Ramos (cell line): ENCODE data around the gene TAF10.

Experiments
- in situ Hi-C: fragments of 300-500 bp; cut with MboI; formaldehyde crosslinking; loops from one replicate; pipeline ENCODE4 v1.14.3; 2022; ENCODE audit warnings: low sequenced_read_pairs; ENCODE audit not compliant: unreplicated experiment

The TAF10 gene

DNA sequence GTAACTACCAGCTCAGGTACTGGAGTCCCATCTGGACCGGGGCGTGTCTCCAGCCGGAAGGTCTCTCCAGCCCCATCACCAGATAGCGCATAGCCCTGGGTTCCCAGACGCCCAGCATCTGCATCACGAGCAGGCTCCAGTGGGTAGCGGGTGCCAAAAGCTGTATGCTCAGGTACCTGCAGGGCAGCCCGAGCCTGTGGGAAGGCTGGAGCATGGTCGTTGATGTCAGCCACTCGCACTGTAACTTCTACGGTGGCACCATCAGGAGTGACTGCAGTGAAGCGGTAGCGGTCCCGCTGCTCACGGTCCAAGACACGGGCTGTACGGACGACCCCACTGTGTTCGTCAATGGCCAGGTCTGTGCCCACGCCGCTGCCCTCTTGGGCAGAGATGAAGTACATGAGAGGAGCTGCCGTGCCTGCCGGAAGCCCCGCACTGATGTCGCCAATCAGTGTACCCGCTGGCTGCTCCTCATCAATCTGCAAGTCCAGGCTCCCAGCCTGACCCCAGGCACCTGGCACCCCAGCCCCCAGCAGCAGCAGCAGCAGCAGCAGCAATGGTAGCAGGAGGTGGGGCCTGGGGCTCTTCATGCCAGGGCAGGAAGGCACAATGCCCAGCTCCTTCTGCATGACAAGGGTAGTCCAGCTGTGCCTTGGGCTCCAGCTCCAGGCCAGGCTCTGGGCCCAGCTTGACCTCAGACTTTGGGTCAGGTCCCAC lies 29.1 kb upstream of the TAF10 start:
- in situ Hi-C loops: no loop called here

GRCh38 chr11:6640036-6640984 lies 28.3 kb upstream of the TAF10 start:
- in situ Hi-C loops: no loop called here

DNA sequence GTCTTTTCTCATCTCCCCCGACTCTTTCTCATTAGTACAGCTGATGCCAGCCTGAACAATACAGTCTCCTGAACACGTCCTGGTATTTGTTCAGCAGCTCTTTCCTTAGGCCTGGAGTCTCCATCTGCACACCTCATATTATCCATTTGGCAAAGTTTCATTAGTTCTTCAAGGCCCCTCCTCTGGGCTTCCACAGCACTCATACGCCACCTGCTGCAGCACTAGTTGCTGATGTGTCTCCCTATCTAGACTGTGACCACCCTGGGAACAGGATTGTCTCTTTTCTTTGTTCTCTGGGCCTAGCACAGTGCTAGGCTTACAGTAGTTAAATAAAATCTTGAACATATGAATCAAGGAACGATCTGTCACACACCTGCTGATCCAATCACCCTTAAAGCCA lies 26.4 kb upstream of the TAF10 start:
- in situ Hi-C loops: no loop called here

GRCh38 chr11:6637871-6638270 lies 25.9 kb upstream of the TAF10 start:
- in situ Hi-C loops: no loop called here

DNA sequence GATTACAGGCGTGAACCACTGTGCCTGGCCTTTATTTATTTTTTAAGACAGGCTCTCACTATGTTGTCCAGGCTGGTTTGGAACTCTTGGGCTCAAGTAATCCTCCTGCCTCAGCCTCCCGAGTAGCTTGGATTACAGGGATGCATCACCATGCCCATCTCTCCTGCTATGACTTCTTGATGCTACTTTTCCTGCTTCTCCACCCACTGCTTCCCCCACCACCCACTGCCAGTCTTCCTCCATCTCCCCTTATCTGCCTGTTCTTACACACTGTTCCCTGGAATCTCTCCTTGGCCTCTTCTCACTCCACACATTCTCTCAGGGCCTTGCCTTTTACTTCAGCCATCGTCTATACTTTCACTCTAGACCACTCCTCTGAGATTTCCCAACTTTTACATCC lies 24.5 kb upstream of the TAF10 start:
- in situ Hi-C loops: no loop called here

DNA sequence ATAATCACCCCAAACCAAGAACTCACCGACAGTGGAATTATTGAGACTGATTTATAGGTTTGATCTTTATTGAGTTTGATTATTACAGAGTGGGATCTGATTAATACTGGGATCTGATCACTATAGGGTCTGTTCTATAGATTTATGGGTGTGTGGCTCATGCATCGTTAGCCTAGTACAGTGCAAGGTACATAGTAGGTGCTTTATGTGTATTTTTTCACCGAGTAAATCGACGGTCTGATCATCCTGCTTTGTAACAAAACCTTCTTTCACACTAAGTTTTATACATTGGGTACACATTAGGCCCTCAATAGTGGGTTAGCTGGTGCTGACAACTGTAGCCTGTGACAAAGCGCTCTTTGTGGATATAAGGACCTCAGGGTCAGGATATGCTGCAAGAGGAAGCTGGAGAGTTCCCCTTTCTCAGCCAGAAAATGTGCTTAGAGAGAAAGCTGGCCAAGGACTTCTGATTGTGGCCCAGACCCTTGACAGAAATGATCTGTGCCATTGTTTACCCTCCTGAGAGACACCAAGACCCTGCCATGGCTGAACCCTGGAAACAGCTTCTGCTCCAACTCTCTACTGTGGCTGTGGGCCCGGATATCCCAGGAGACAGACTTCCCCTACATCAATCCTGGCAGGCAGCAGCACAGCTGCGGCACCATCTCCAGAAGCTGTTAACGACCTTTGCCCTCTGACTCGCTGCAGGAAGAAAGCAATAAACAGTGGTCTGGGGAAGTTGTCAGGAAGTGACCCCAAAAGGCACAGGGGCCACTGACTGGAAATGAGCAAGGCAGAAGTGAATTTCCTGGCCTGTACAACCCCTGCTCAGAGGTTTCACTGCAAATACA lies 23.3 kb upstream of the TAF10 start:
- in situ Hi-C loops: no loop called here

- in situ Hi-C loops: no loop called here
Observed at GRCh38 chr11:6634534-6634933, 22.5 kb upstream of the TAF10 start.

GRCh38 chr11:6633422-6634408 lies 21.7 kb upstream of the TAF10 start:
- in situ Hi-C loops: no loop called here

GRCh38 chr11:6632116-6633073 lies 20.4 kb upstream of the TAF10 start:
- in situ Hi-C loops: no loop called here

- in situ Hi-C loops: no loop called here
Observed at GRCh38 chr11:6631361-6631890, 19.4 kb upstream of the TAF10 start.

DNA sequence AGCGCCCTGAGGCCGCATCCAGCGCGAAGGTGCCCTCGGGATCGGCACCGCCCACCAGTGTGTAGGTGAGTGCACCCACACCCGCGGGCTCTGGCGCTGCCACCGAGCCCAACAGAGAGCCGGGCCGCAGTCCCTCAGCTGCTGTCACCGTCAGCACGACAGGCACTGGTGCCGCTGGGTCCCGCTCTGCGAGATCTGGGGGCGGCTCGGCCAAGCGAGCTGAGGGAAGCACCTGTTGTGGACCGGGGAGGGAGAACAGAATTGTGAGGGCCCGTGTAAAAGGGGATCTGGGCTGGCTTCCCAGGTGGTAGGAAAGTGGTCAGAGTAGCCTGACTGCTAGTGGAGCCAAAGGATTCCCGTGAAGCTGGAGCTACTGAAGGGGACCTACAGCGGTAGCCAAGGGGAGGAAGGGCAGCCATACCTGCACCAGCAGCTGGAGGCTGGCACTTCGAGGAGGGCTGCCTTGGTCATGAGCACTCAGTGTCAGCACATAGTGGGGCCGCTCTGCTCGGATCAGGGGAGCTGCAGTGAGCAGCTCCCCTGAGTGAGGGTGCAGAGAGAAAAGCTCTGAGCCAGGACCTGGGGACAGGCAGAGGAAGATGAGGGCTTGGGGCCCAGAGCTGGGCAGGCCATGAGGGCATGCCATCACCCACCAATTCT lies 18.7 kb upstream of the TAF10 start:
- in situ Hi-C loops: no loop called here

GRCh38 chr11:6629892-6630631 lies 18.0 kb upstream of the TAF10 start:
- in situ Hi-C loops: no loop called here

DNA sequence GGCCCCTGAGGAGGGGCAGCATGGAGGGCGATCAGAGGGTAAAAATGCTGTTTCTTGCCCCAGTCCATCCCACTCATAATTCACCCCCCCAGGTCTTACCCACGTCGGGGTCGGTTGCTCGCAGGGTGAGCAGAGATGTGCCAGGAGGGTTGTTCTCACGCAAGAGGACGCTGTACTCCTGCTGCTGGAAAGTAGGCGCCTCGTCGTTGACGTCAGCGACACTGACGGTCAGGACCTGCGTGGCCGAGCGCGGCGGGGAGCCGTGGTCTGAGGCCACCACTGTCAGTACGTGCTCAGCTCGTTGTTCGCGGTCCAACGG lies 17.5 kb upstream of the TAF10 start:
- in situ Hi-C loops: no loop called here

- in situ Hi-C loops: no loop called here
Observed at GRCh38 chr11:6628526-6628925, 16.5 kb upstream of the TAF10 start.

- in situ Hi-C loops: no loop called here
Observed at GRCh38 chr11:6627762-6628241, 15.8 kb upstream of the TAF10 start.

DNA sequence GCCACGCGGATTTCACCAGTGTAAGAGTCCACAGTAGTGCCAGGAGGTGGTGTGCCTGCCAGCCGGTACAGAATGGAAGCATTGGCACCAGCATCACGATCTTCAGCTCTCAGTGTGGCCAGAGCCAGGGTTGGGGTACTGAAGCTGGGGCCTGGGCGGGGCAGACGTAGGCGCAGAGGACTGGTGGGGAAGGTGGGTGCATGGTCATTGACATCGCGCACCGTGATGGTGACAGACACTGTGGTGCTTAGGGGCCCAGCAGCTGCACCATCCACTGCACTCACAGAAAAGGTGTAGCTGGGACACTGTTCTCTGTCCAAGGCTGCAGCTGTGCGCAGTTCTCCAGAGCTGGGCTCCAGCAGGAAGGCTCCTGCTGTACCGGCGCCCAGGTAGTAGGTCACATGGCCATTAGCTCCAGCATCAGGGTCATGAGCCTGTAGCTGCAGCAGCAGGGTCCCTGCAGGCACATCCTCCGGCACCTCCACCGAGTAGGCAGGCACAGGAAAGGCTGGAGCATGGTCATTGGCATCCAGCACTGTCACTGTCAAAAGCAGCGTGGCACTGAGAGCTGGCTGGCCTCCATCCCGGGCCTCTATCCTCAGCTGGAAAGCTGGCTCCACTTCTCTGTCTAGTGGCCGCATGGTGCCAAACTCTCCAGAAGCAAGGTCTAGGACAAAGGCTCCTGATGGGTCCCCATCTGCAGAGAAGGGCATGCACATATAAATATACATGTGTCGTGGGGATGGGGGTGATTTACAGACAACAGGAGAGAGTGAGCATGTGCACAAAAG lies 15.2 kb upstream of the TAF10 start:
- in situ Hi-C loops: no loop called here
